Loucy (cell line): ENCODE measurements around the gene CTNNB1.

Source experiments
- H2AFZ ChIP-seq: fragments of 200-600 bp; sonication (generic); 2 replicates; pipeline ENCODE4 v1.6.0; 2016; ENCODE audit warnings: antibody characterized with exemption, mild to moderate bottlenecking, low read length, moderate library complexity
- H3F3A ChIP-seq: fragments of 200-600 bp; 2 replicates; pipeline ENCODE4 v1.6.0; 2016; ENCODE audit warnings: antibody characterized with exemption, low read depth, mild to moderate bottlenecking
- H3K27me3 ChIP-seq: fragments of 200-600 bp; sonication (generic); 2 replicates; pipeline ENCODE4 v1.6.1; 2014; ENCODE audit warnings: low read length, mild to moderate bottlenecking; ENCODE audit not compliant: insufficient read depth, poor library complexity, severe bottlenecking
- H3K36me3 ChIP-seq: fragments of 200-600 bp; sonication (generic); 2 replicates; pipeline ENCODE4 v1.6.1; 2016; ENCODE audit warnings: low read length; ENCODE audit not compliant: insufficient read depth
- H3K4me1 ChIP-seq: fragments of 200-600 bp; sonication (generic); 2 replicates; pipeline ENCODE4 v1.5.1; 2014; ENCODE audit warnings: low read length, mild to moderate bottlenecking; ENCODE audit not compliant: insufficient read depth, poor library complexity, severe bottlenecking
- H3K4me2 ChIP-seq: fragments of 200-600 bp; sonication (generic); 2 replicates; pipeline ENCODE4 v1.6.0; 2014; ENCODE audit warnings: antibody characterized with exemption, low read length, low read depth, mild to moderate bottlenecking; ENCODE audit not compliant: poor library complexity, severe bottlenecking
- H3K4me3 ChIP-seq: fragments of 200-600 bp; sonication (generic); 2 replicates; pipeline ENCODE4 v1.5.1; 2014; ENCODE audit warnings: low read length, mild to moderate bottlenecking, mixed read lengths; ENCODE audit not compliant: poor library complexity, severe bottlenecking
- H3K79me2 ChIP-seq: fragments of 200-600 bp; sonication (generic); 2 replicates; pipeline ENCODE4 v1.6.1; 2014; ENCODE audit warnings: low read length; ENCODE audit not compliant: insufficient read depth
- H3K9ac ChIP-seq: fragments of 200-600 bp; sonication (generic); 2 replicates; pipeline ENCODE4 v1.6.0; 2014; ENCODE audit warnings: mild to moderate bottlenecking, low read depth, low read length, moderate library complexity; ENCODE audit not compliant: poor library complexity, severe bottlenecking
- H3K9me2 ChIP-seq: fragments of 200-600 bp; sonication (generic); replicated peaks from 2 replicates; pipeline ENCODE4 v1.6.1; 2016; ENCODE audit warnings: low read depth, low read length, mixed read lengths
- H3K9me3 ChIP-seq: fragments of 200-600 bp; sonication (generic); 2 replicates; pipeline ENCODE4 v1.6.1; 2014; ENCODE audit warnings: mild to moderate bottlenecking, antibody characterized with exemption, low read length, low read depth; ENCODE audit not compliant: insufficient read depth
- H4K20me1 ChIP-seq: fragments of 200-600 bp; sonication (generic); 2 replicates; pipeline ENCODE4 v1.6.0; 2014; ENCODE audit warnings: antibody characterized with exemption, low read length, mild to moderate bottlenecking; ENCODE audit not compliant: insufficient read depth, poor library complexity, severe bottlenecking
- CTCF ChIP-seq: fragments of 200-600 bp; sonication (generic); conservative IDR thresholded peaks from 2 replicates; pipeline ENCODE4 v1.5.1; 2014; ENCODE audit warnings: mild to moderate bottlenecking, antibody characterized with exemption, low read length
- EZH2phosphoT487 ChIP-seq: fragments of 200-600 bp; IDR thresholded peaks from 2 replicates; pipeline ENCODE4 v1.6.1; 2018; ENCODE audit warnings: antibody characterized with exemption, mild to moderate bottlenecking, moderate library complexity, borderline replicate concordance

CTNNB1 gene

DNA sequence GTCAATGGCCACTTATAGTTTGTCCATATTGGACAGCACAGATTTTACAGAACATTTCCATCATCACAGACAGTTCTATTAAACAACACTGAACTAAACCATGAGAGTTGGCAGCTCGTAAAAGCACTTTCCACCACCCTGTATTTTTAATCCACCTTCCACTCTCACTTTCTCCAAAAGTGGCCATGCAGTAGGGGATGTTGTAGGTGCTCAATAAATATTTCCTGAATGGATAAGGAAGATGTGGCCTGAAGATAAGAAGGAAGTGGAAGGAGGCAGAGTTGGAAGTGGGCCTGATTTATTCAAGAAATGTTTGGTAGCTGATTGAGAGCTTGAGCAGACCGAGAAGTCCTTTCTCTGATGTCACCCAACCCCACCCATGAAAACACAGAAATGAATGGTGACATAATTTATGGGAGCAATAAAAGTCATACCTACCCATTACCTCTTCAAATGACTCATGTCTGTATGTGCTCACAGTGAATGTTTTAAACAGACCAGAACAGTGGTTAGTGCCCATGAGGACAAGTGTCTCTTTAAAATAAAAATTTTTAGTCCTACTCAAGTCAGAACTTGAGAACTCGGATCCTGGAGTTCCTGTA, 39.6 kb upstream of the CTNNB1 start:
- Histone ChIP-seq H3F3A (no peaks in the 10 kb centered on the region), H3K4me1 (peaks cover 37% of the 10 kb centered on the region), H3K4me2 (no peak overlapping the region), H4K20me1 (no peaks in the 10 kb centered on the region), H3K9me3 (no peaks in the 10 kb centered on the region), H3K79me2 (no peaks in the 10 kb centered on the region), H3K9me2 (no peaks in the 10 kb centered on the region), H3K36me3 (no peaks in the 10 kb centered on the region), H3K4me3 (no peak overlapping the region), H3K9ac (no peak overlapping the region), H2AFZ (no peak overlapping the region), H3K27me3 (no peaks in the 10 kb centered on the region)
- no peak for TF ChIP-seq EZH2phosphoT487
- TF ChIP-seq CTCF, result no peak

DNA sequence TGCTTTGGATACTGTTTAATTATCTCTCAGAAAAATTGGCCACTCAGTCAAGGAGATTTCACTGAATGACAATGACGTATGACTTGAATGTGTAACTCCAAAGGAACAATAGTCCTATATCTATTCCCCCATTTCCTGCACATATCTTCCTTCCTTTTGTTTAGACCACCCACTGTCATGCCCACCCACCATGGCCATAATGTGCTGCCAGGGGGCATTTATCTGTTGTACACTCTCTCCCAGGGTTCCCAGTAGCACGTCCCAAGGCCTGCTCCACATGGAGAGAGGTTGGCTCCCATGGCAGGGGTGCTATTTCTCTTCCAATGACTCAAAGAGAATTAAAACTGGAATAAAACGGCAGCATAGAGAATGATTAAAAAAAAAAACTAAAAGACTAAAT, 36.8 kb upstream of the CTNNB1 start:
- H3K4me3 ChIP-seq, result no peak overlapping the region
- H3K4me2 ChIP-seq, result no peak overlapping the region
- TF ChIP-seq EZH2phosphoT487 (no peak), CTCF (no peak)

DNA sequence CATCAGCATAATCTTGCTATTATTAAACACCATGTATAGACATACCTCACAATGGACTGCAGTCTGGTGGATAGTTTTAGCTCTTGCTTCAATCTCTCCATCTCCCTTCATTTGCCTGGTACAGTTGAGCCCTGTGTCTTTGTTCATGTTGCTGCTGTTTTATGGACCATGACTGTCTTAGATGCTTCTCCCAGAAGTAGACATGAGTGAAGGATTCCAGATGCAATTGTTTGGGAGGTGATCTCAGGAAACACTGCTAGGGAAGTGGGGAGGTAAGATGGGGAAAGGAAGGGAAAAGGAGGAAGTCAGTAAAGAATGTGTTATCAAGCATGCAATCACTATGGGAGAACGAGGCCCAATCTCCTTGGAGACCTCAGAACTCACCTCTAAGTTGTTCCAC, 36.3 kb upstream of the CTNNB1 start:
- Histone ChIP-seq H3K9me2 (no peaks in the 10 kb centered on the region), H3K79me2 (no peaks in the 10 kb centered on the region), H3K4me3 (no peak overlapping the region)

More for the DNA sequence above, 36.8 kb upstream of the CTNNB1 start:
- Histone ChIP-seq H3K79me2 (no peaks in the 10 kb centered on the region), H3K4me1 (peaks cover 44% of the 10 kb centered on the region), H3K36me3 (no peaks in the 10 kb centered on the region), H3K9me2 (no peaks in the 10 kb centered on the region), H4K20me1 (no peaks in the 10 kb centered on the region), H3K9me3 (no peaks in the 10 kb centered on the region), H3K9ac (no peak overlapping the region), H2AFZ (no peak overlapping the region), H3F3A (no peaks in the 10 kb centered on the region), H3K27me3 (no peaks in the 10 kb centered on the region)

More for the DNA sequence above, 36.3 kb upstream of the CTNNB1 start:
- no peaks in the 10 kb centered on the region for H3K9me3 ChIP-seq
- no peaks in the 10 kb centered on the region for H3K27me3 ChIP-seq
- H3K9ac ChIP-seq, result no peak overlapping the region
- H4K20me1 ChIP-seq, result no peaks in the 10 kb centered on the region
- H3K36me3 ChIP-seq, result no peaks in the 10 kb centered on the region
- H2AFZ ChIP-seq, result peak overlapping the region; percentile 59; the same call in 1 of the 2 replicates
- TF ChIP-seq EZH2phosphoT487 (no peak), CTCF (no peak)
- peaks cover 48% of the 10 kb centered on the region for H3K4me1 ChIP-seq
- H3K4me2 ChIP-seq, result peak overlapping the region; percentile 31
- no peaks in the 10 kb centered on the region for H3F3A ChIP-seq
